ENCODE measurements around the gene AWAT1.
"Not testable (repeated sequence)": the region's sequence is repeated elsewhere in the genome, so short reads cannot be mapped to it uniquely, and the experiment has no call there.

Gene AWAT1

GRCh38 chrX:70262952-70263567 lies 28.6 kb downstream of the AWAT1 start:
- no peak for DNase-seq

GRCh38 chrX:70264784-70265183 lies 30.3 kb downstream of the AWAT1 start:
- no peak for DNase-seq

DNA sequence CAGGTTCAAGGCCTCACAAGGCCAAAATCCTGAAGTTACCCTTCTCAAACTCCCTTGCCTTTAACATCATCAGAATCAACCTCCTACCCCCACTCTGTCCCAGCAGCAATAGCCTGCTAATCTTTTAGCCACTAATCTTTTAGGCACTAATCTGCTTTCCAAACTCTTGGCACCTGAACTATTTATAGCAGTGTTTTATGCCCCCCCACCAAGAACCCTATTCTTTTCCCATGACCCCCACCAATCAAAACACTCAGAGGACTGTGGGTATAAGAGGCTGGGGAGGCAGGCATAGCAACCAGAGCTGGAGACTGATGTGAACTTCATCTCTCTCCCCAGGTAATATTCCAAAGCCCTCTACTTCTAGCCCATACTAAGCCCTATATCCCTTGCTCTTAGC lies 33.6 kb downstream of the AWAT1 start, which contains the start of gene ARR3:
Gene ARR3, plus strand, starts transcription at position 301 of the 400 bp plus-strand sequence. CDS start 1,052 bp downstream, outside the sequence.
- DNase-seq, result no peak

- not testable (repeated sequence) for DNase-seq
Observed at GRCh38 chrX:70274029-70274428, 39.6 kb downstream of the AWAT1 start.

DNA sequence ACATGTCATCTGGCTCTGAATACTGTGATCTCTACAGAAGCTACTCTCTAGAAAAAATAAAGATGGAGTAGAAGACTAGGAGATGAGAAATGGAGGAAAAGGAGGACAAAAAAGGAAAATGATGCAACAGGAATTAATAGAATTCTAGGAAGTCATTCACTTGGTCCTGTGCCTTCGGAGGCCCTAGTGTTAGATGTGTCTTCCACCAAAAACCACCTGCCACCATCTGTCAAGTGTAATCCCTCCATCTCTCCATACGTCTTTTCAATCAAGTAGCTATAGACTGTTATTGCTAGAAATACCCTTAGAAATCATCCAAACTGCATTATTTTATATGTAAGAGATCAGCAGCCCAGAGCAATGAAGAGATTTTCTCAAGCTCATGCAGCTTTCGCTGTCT lies 44.6 kb downstream of the AWAT1 start:
- no peak for DNase-seq

DNA sequence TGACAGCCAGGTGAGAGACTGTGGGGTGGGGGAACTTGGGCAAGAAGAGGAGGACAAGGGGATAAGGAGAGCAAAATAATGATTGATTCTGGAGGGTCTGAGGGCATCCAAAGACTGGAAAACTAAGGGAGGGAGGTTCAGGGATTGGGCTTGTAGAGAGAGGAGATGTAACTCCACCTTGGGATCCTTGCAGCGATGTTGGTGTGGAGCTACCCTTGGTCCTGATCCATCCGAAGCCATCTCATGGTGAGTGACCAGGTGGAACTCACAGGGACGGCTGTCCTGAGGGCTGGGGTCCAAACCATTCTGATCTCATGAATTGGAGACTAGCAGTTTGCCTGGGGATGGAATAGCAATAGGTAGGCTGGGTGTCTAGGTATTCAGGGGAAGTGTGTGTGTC lies 46.1 kb downstream of the AWAT1 start:
- DNase-seq, result no peak

GRCh38 chrX:70281951-70282350 lies 47.5 kb downstream of the AWAT1 start, which contains the start of gene RAB41:
RAB41 (plus strand) TSS chrX:70282172; CDS start chrX:70282218, 46 bp downstream.
- DNase-seq, result no peak

DNA sequence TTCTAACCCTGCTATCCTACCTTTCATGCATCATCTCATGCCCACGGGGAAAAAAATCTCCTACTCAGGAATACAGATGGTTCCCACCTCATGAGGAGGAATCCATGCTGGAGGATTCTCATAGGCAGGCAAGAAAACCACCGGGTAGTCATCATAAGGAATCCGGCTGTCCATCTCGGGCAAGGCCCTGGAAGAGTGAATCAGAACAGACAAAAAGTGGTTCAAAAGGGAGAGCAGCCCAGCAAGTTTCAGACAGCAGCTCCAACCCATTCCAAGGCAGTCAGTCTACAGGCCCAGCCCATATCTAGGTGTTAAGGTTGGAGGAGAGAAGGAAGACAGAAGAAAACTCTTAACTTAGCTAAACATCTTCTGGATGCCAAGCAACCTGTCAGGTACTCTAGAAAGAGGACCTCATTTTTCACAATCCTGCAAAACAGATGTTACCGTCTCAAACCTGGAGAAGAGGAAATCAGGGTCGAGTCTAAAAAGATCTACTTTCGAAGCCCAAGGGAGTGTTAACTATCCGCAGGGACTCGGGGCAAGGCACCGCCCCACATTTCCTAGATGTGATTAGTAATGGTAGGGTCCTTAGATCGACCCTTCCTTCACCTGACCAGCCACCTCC lies 54.8 kb downstream of the AWAT1 start:
- DNase-seq, result no peak

All from effector CD4-positive, alpha-beta T cell (primary cell).